Bronchial epithelial cell (primary cell): ENCODE measurements around the gene UBE2F. TPM values are rescaled to one million over a fixed set of nuclear protein-coding genes. Genes with fewer than 3 reads are reported as not detected.

Source experiments
- DNase-seq: peaks from one replicate; pipeline ENCODE4 v3.0.0-alpha.2; 2010; ENCODE audit warnings: low read depth
- FAIRE-seq: peaks from 2 replicates; lab custom pipeline; 2011; peaks lifted over from hg19 to GRCh38; lab: Jason Lieb, UNC
- H3K27me3 ChIP-seq: 2 replicates; pipeline ENCODE4 v1.5.1; 2011; ENCODE audit warnings: low read length; ENCODE audit not compliant: control insufficient read depth, insufficient read depth
- H3K36me3 ChIP-seq: 2 replicates; pipeline ENCODE4 v1.5.1; 2011; ENCODE audit warnings: low read length; ENCODE audit not compliant: control insufficient read depth, insufficient read depth
- H3K4me3 ChIP-seq: 2 replicates; pipeline ENCODE4 v1.5.1; 2011; ENCODE audit warnings: mild to moderate bottlenecking, low read depth, low read length, control low read depth
- total RNA-seq: library from RNA; depleted of rRNA; stranded (reverse); fragments of >200 nt; gene quantifications from 2 replicates; pipeline ENCODE4 v1.2.1, GENCODE V29; 2014
- TF ChIP-seq, protein P1 (sequence below): IDR thresholded peaks from 2 replicates; pipeline ENCODE4 v1.5.1; 2011; ENCODE audit warnings: mild to moderate bottlenecking, moderate library complexity, low read length, control low read depth, inconsistent platforms; ENCODE audit not compliant: insufficient read depth, severe bottlenecking

The UBE2F gene
- total RNA-seq, 1 donor from 2014 or later, result 64.0 TPM

DNA sequence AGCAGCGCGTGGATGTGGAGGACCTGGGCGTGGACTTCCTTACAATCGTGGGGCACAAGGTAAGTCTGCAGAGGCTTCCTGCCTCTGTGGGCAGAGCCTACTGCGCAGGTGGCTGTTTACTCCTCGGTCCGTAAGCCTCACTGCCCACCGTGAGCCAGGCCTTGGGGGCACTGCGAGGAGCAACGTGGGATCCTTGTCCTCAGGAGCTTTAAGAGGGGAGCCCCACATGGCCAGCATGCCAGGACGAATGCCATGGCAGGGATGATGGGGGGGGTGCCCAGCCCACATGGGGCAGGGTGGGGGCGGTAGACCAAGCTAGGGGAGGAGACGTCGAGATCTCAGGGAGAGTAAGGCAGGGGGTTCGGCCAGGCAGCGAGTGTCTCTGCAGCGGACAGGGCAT is 115.3 kb downstream of the UBE2F start:
- peaks cover 16% of the 10 kb centered on the region for H3K36me3 ChIP-seq
- H3K4me3 ChIP-seq, result no peak overlapping the region
- no peak for DNase-seq
- no peak for FAIRE-seq
- no peaks in the 10 kb centered on the region for H3K27me3 ChIP-seq
- TF ChIP-seq, protein P1, sequence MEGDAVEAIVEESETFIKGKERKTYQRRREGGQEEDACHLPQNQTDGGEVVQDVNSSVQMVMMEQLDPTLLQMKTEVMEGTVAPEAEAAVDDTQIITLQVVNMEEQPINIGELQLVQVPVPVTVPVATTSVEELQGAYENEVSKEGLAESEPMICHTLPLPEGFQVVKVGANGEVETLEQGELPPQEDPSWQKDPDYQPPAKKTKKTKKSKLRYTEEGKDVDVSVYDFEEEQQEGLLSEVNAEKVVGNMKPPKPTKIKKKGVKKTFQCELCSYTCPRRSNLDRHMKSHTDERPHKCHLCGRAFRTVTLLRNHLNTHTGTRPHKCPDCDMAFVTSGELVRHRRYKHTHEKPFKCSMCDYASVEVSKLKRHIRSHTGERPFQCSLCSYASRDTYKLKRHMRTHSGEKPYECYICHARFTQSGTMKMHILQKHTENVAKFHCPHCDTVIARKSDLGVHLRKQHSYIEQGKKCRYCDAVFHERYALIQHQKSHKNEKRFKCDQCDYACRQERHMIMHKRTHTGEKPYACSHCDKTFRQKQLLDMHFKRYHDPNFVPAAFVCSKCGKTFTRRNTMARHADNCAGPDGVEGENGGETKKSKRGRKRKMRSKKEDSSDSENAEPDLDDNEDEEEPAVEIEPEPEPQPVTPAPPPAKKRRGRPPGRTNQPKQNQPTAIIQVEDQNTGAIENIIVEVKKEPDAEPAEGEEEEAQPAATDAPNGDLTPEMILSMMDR, result no peak

- no peak for DNase-seq
- H3K27me3 ChIP-seq, result no peaks in the 10 kb centered on the region
- TF ChIP-seq, protein P1, result no peak
Measured at GRCh38 chr2:238082827-238083226, 116.0 kb downstream of the UBE2F start.

GRCh38 chr2:238083919-238084318 is 117.1 kb downstream of the UBE2F start:
- TF ChIP-seq, protein P1, result no peak
- FAIRE-seq, result no peak
- Histone ChIP-seq H3K27me3 (no peaks in the 10 kb centered on the region), H3K36me3 (peaks cover 16% of the 10 kb centered on the region), H3K4me3 (no peak overlapping the region)
- no peak for DNase-seq

More at GRCh38 chr2:238082827-238083226, 116.0 kb downstream of the UBE2F start:
- Histone ChIP-seq H3K4me3 (no peak overlapping the region), H3K36me3 (peaks cover 16% of the 10 kb centered on the region)
- no peak for FAIRE-seq

- DNase-seq, result no peak
Measured at GRCh38 chr2:238084761-238085160, 117.9 kb downstream of the UBE2F start.

GRCh38 chr2:238085899-238086298 is 119.1 kb downstream of the UBE2F start:
- TF ChIP-seq, protein P1, result no peak
- no peak overlapping the region for H3K4me3 ChIP-seq
- no peak for FAIRE-seq
- no peaks in the 10 kb centered on the region for H3K27me3 ChIP-seq
- DNase-seq, result no peak
- H3K36me3 ChIP-seq, result peaks cover 16% of the 10 kb centered on the region

More at GRCh38 chr2:238084761-238085160, 117.9 kb downstream of the UBE2F start:
- peaks cover 16% of the 10 kb centered on the region for H3K36me3 ChIP-seq
- TF ChIP-seq, protein P1, result no peak
- H3K27me3 ChIP-seq, result no peaks in the 10 kb centered on the region
- FAIRE-seq, result no peak
- H3K4me3 ChIP-seq, result no peak overlapping the region

GRCh38 chr2:238087211-238087610 is 120.4 kb downstream of the UBE2F start:
- FAIRE-seq, result no peak
- H3K36me3 ChIP-seq, result peaks cover 8% of the 10 kb centered on the region
- no peak for DNase-seq
- no peak overlapping the region for H3K4me3 ChIP-seq
- TF ChIP-seq, protein P1, result no peak
- no peaks in the 10 kb centered on the region for H3K27me3 ChIP-seq
